Fibroblast of skin of right biceps (primary cell): Measurements from ENCODE around the gene CCN5.
"Not testable (repeated sequence)": the region's sequence is repeated elsewhere in the genome, so short reads cannot be mapped to it uniquely, and the experiment has no call there.

Experiments
- DNase-seq: peaks from one replicate; pipeline ENCODE4 v3.0.0-alpha.2; 2013

The CCN5 gene

GRCh38 chr20:44714701-44715498 is at the start of gene CCN5:
TSS of gene CCN5 (plus strand) at chr20:44715369. CDS start at chr20:44715391, 22 bp downstream.
- peak; percentile 78 for DNase-seq

GRCh38 chr20:44666066-44666465 is 49.1 kb upstream of the CCN5 start:
- no peak for DNase-seq

- DNase-seq = peak; percentile 88
Measured at GRCh38 chr20:44670851-44671250, 44.3 kb upstream of the CCN5 start.

GRCh38 chr20:44671541-44671940 is 43.6 kb upstream of the CCN5 start:
- not testable (repeated sequence) for DNase-seq

- not testable (repeated sequence) for DNase-seq
Measured at GRCh38 chr20:44672318-44672902, 42.8 kb upstream of the CCN5 start.

GRCh38 chr20:44678242-44678641 is 36.9 kb upstream of the CCN5 start:
- no peak for DNase-seq

- DNase-seq = no peak
Measured at GRCh38 chr20:44678990-44679611, 36.1 kb upstream of the CCN5 start.

- no peak for DNase-seq
Measured at GRCh38 chr20:44681796-44682566, 33.2 kb upstream of the CCN5 start.

- DNase-seq = peak; percentile 47
Measured at GRCh38 chr20:44683263-44684046, 31.7 kb upstream of the CCN5 start.

GRCh38 chr20:44684047-44684967 is 30.9 kb upstream of the CCN5 start:
- no peak for DNase-seq

GRCh38 chr20:44686934-44687333 is 28.2 kb upstream of the CCN5 start:
- DNase-seq = no peak

- DNase-seq = no peak
Measured at GRCh38 chr20:44688053-44688625, 27.0 kb upstream of the CCN5 start.

GRCh38 chr20:44689809-44690208 is 25.4 kb upstream of the CCN5 start:
- DNase-seq = no peak

- DNase-seq = no peak
Measured at GRCh38 chr20:44690781-44691423, 24.3 kb upstream of the CCN5 start.

- DNase-seq = peak; percentile 68
Measured at GRCh38 chr20:44691424-44692423, 23.4 kb upstream of the CCN5 start.

- DNase-seq = peak; percentile 95
Measured at GRCh38 chr20:44692932-44693480, 22.2 kb upstream of the CCN5 start.

- DNase-seq = no peak
Measured at GRCh38 chr20:44693627-44694026, 21.5 kb upstream of the CCN5 start.

- DNase-seq = no peak
Measured at GRCh38 chr20:44694159-44694558, 21.0 kb upstream of the CCN5 start.

- DNase-seq = no peak
Measured at GRCh38 chr20:44695295-44695673, 19.9 kb upstream of the CCN5 start.
